ENCODE data around the gene KIFC3. TPM values are rescaled to one million over a fixed set of nuclear protein-coding genes. Genes with fewer than 3 reads are reported as not detected.

KIFC3 gene
- total RNA-seq, 3 donors from 2014 or later = 15.7 to 36.1 (median 35.1) TPM

DNA sequence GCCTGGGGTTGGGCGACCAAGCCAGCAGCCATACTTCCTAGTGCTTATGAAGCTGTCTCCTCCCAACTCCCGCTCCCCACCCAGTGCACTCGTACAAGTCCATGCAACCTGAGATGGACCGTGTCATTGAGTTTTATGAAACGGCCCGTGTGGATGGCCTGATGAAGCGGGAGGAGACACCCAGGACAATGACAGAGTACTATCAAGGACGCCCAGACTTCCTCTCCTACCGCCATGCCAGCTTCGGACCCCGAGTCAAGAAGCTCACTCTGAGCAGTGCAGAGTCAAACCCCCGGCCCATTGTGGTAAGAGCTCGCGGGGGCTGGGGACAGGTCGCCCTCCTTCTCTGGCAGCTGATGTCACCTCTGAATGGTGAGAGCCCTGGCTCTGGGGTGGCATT, 77.8 kb downstream of the KIFC3 start:
- Histone ChIP-seq H3K27ac (no peak overlapping the region), H3K36me3 (no peaks in the 10 kb centered on the region), H3K4me1 (no peaks in the 10 kb centered on the region), H3K9me3 (no peaks in the 10 kb centered on the region), H3K4me3 (no peak overlapping the region), H3K27me3 (no peaks in the 10 kb centered on the region)
- no peak for DNase-seq (ENCODE audit: low spot score in 2 of 2)
- TF ChIP-seq CTCF (IDR thresholded peaks at IDR 0.05) (no peak), POLR2AphosphoS5 (IDR thresholded peaks at IDR 0.05) (no peak), POLR2A (IDR thresholded peaks at IDR 0.05) (no peak)
- intact Hi-C loops (cut with DNase I; ENCODE audit: low total_unique reads) = no loop called here

GRCh38 chr16:57723170-57723569, 79.1 kb downstream of the KIFC3 start:
- no peak for DNase-seq (ENCODE audit: low spot score in 2 of 2)
- H3K36me3 ChIP-seq = no peaks in the 10 kb centered on the region
- intact Hi-C loops (cut with DNase I; ENCODE audit: low total_unique reads) = no loop called here
- no peak overlapping the region for H3K27ac ChIP-seq
- no peaks in the 10 kb centered on the region for H3K9me3 ChIP-seq
- H3K4me3 ChIP-seq = no peak overlapping the region
- TF ChIP-seq CTCF (IDR thresholded peaks at IDR 0.05) = no peak
- TF ChIP-seq POLR2AphosphoS5 (IDR thresholded peaks at IDR 0.05) = no peak
- no peak for TF ChIP-seq POLR2A (IDR thresholded peaks at IDR 0.05)
- H3K27me3 ChIP-seq = no peaks in the 10 kb centered on the region
- H3K4me1 ChIP-seq = no peaks in the 10 kb centered on the region

GRCh38 chr16:57722651-57723050, 79.6 kb downstream of the KIFC3 start:
- no peak for TF ChIP-seq POLR2AphosphoS5 (IDR thresholded peaks at IDR 0.05)
- H3K36me3 ChIP-seq = no peaks in the 10 kb centered on the region
- H3K4me3 ChIP-seq = no peak overlapping the region
- no peaks in the 10 kb centered on the region for H3K9me3 ChIP-seq
- intact Hi-C loops (cut with DNase I; ENCODE audit: low total_unique reads) = no loop called here
- H3K27ac ChIP-seq = no peak overlapping the region
- H3K27me3 ChIP-seq = no peaks in the 10 kb centered on the region
- H3K4me1 ChIP-seq = no peaks in the 10 kb centered on the region
- no peak for DNase-seq (ENCODE audit: low spot score in 2 of 2)

DNA sequence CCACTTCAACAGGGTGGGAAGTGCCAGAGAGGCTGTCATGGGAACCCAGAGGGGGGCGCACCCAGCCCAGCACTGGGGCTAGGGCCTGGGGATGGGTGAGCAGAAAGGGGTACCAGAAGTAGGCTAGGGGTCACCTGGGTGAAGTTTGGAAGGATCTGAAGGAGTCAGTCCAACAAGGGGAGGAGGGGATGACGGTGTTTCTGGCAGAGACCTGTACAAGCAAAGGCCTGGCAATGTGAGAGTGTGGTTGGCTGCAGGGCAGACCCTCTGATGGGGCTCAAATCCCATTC, 80.1 kb downstream of the KIFC3 start:
- H3K9me3 ChIP-seq = no peaks in the 10 kb centered on the region
- no peaks in the 10 kb centered on the region for H3K4me1 ChIP-seq
- no peak for DNase-seq (ENCODE audit: low spot score in 2 of 2)
- no peak for TF ChIP-seq POLR2A (IDR thresholded peaks at IDR 0.05)
- no peak for TF ChIP-seq POLR2AphosphoS5 (IDR thresholded peaks at IDR 0.05)
- no peak for TF ChIP-seq CTCF (IDR thresholded peaks at IDR 0.05)
- no peak overlapping the region for H3K4me3 ChIP-seq
- H3K27me3 ChIP-seq = no peaks in the 10 kb centered on the region
- H3K27ac ChIP-seq = no peak overlapping the region
- intact Hi-C loops (cut with DNase I; ENCODE audit: low total_unique reads) = no loop called here
- H3K36me3 ChIP-seq = no peaks in the 10 kb centered on the region

GRCh38 chr16:57721356-57722209, 80.7 kb downstream of the KIFC3 start:
- no peak for DNase-seq (ENCODE audit: low spot score in 2 of 2)
- no peaks in the 10 kb centered on the region for H3K4me1 ChIP-seq
- H3K4me3 ChIP-seq = no peak overlapping the region
- H3K27ac ChIP-seq = no peak overlapping the region
- H3K36me3 ChIP-seq = no peaks in the 10 kb centered on the region
- TF ChIP-seq CTCF (IDR thresholded peaks at IDR 0.05) = no peak
- no peak for TF ChIP-seq POLR2A (IDR thresholded peaks at IDR 0.05)
- TF ChIP-seq POLR2AphosphoS5 (IDR thresholded peaks at IDR 0.05) = no peak
- H3K27me3 ChIP-seq = no peaks in the 10 kb centered on the region
- no peaks in the 10 kb centered on the region for H3K9me3 ChIP-seq
- intact Hi-C loops (cut with DNase I; ENCODE audit: low total_unique reads) = no loop called here

All from breast epithelium (tissue), 4 donors.